GM12892 (cell line): ENCODE data around the gene RALA.
"Not testable (repeated sequence)": the region's sequence is repeated elsewhere in the genome, so short reads cannot be mapped to it uniquely, and the experiment has no call there.

Source experiments
- DNase-seq: peaks from one replicate; pipeline ENCODE4 v3.0.0; 2011; ENCODE audit not compliant: insufficient read length
- FAIRE-seq: peaks from 2 replicates; lab custom pipeline; 2011; peaks lifted over from hg19 to GRCh38; lab: Jason Lieb, UNC
- POLR2A ChIP-seq: IDR thresholded peaks from 2 replicates; pipeline ENCODE4 v1.6.1; 2011; ENCODE audit warnings: low read depth, low read length, control low read depth
- POLR2AphosphoS5 ChIP-seq: IDR thresholded peaks from 2 replicates; pipeline ENCODE4 v1.6.1; 2011; ENCODE audit warnings: low read depth, low read length, control low read depth
- TAF1 ChIP-seq: IDR thresholded peaks from 2 replicates; pipeline ENCODE4 v1.6.1; 2011; ENCODE audit warnings: low read depth, mild to moderate bottlenecking, control low read depth, low read length, borderline replicate concordance

The RALA gene

GRCh38 chr7:39659356-39660013 lies 36.1 kb downstream of the RALA start:
- DNase-seq (no peak), FAIRE-seq (no peak)
- no peak for TF ChIP-seq POLR2A
- TF ChIP-seq POLR2AphosphoS5: no peak
- no peak for TF ChIP-seq TAF1

GRCh38 chr7:39661960-39662359 lies 38.6 kb downstream of the RALA start:
- DNase-seq (no peak), FAIRE-seq (no peak)
- TF ChIP-seq POLR2A (no peak), TAF1 (no peak), POLR2AphosphoS5 (no peak)

GRCh38 chr7:39663263-39663662 lies 39.9 kb downstream of the RALA start:
- TF ChIP-seq POLR2AphosphoS5: no peak
- no peak for TF ChIP-seq POLR2A
- TF ChIP-seq TAF1: no peak
- FAIRE-seq: no peak
- no peak for DNase-seq

- TF ChIP-seq TAF1 (no peak), POLR2A (no peak), POLR2AphosphoS5 (no peak)
- DNase-seq: no peak
- no peak for FAIRE-seq
Measured at GRCh38 chr7:39664057-39664456, 40.7 kb downstream of the RALA start.

GRCh38 chr7:39664585-39664984 lies 41.2 kb downstream of the RALA start:
- FAIRE-seq: no peak
- no peak for DNase-seq
- no peak for TF ChIP-seq POLR2AphosphoS5
- no peak for TF ChIP-seq TAF1
- no peak for TF ChIP-seq POLR2A

GRCh38 chr7:39666562-39666961 lies 43.2 kb downstream of the RALA start:
- no peak for TF ChIP-seq POLR2A
- TF ChIP-seq POLR2AphosphoS5: no peak
- no peak for TF ChIP-seq TAF1
- FAIRE-seq (no peak), DNase-seq (no peak)

GRCh38 chr7:39667341-39667923 lies 44.1 kb downstream of the RALA start:
- FAIRE-seq (no peak), DNase-seq (no peak)
- no peak for TF ChIP-seq TAF1
- no peak for TF ChIP-seq POLR2A
- TF ChIP-seq POLR2AphosphoS5: no peak

GRCh38 chr7:39668280-39668679 lies 44.9 kb downstream of the RALA start:
- not testable (repeated sequence) for DNase-seq, FAIRE-seq

GRCh38 chr7:39670052-39670451 lies 46.7 kb downstream of the RALA start:
- no peak for FAIRE-seq
- TF ChIP-seq POLR2AphosphoS5: no peak
- no peak for TF ChIP-seq POLR2A
- TF ChIP-seq TAF1: no peak
- DNase-seq: no peak

GRCh38 chr7:39670934-39671333 lies 47.6 kb downstream of the RALA start:
- peak; percentile 38 for FAIRE-seq
- no peak for TF ChIP-seq POLR2AphosphoS5
- DNase-seq: no peak

GRCh38 chr7:39672176-39672575 lies 48.8 kb downstream of the RALA start:
- FAIRE-seq (no peak), DNase-seq (no peak)
- no peak for TF ChIP-seq POLR2A
- TF ChIP-seq TAF1: no peak
- TF ChIP-seq POLR2AphosphoS5: no peak

- TF ChIP-seq TAF1 (no peak), POLR2A (no peak), POLR2AphosphoS5 (no peak)
- FAIRE-seq (no peak), DNase-seq (no peak)
Measured at GRCh38 chr7:39673868-39674267, 50.5 kb downstream of the RALA start.
